Measurements from ENCODE around the gene TNFRSF25.
"Not testable (repeated sequence)": the region's sequence is repeated elsewhere in the genome, so short reads cannot be mapped to it uniquely, and the experiment has no call there.

TNFRSF25 gene

DNA sequence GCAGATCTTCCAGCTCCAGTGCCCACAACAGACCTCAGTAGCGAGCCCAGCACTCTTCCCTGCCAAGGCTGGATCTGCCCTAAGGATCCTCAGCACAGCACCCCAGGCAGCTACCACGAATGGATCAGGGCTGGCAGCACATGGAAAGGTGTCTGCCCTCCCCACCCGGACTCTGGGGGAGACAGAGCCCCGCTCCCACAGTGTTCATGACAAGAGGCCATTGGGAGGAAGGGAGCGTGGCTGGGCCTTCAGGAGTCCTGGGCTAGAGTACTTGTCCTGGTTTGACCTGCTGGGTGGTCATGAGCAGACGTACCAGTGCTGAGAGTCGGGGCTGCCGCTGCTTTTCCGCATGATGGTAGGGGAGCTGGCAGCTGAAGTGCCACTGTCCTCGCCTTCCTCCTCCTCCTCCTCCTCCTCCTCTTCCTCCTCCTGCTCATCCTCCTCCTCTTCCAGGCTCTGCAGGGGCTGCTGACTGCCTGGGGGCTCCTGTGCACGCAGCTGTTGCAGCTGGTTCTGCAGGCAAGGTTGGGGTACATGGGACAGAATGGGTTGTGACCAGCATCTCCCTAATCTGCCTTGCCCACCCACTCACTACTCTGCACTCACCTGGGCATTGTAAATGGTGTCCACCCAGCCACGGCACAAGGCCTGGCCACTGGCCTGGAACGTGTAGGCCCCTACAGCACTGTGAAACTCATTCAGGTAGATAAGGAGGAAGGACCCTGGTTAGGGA is 2.9 kb upstream of the TNFRSF25 start:
- no peak for DNase-seq (ENCODE audit: low read depth in 2 of 2)

DNA sequence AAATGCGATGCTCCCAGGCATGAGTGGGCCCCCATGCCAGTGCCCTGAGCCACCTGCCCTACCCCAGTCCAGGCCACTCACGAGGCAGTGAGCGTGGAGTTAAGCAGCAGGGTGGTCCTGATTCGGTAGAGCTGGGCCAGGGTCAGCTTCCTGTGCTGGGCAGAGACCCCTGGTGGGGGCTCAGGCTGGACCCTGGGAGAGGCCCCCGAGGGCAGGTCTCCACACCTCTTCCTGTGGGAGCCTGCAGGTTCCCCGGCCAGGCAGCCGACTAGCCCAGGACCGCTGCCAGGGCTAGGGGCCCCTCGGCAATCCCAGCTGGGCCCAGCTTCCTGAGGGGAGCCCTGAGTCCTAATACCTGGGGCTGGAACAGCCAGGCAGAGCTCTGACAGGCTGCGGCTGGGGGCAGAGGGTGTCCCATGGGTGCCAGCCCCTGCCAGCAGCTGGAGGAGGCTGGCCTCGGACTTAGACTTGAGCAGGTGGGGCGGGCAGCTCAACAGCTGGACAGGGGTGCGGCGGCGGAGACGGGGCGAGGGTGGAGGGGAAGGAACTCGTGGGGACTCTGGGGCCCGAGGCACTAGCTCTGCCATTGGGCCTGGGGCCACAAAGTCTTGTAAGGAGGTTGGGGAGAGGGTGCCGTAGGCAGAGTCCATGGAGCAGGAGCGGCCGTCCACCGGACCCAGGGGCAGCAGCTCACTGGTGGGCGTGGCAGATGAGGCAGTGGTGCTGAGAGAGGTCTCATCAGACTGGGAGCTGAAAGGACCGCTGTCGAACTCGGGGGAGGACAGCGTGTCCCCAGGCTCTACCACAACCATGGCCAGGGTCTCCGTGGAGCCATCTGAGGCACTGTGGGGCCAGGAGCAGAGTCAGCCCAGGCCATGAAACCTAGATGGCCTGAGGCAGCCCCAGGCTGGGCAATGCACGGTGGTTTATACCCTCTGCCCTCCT is 2.0 kb upstream of the TNFRSF25 start:
- DNase-seq (ENCODE audit: low read depth in 2 of 2), result no peak

DNA sequence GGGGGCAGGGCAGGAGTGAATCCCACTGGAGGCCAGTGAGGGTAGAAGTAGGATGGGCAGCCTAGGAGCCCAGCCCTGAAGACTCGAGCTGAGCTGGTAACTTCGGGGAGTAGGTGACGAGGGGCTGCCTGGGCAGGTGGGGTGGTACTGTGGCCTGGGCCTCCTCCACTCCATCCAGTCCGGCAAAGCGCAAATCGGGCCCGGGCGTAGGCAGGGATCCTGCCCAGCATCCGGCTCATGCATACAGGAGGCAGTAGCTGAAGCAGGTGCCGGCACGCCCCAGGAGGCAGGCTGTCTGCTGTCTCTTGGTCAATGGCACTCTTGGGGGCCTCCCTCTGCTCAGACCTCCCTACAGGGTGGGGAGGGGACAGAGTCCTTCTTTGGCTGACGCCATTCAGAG is 1.3 kb upstream of the TNFRSF25 start:
- DNase-seq (ENCODE audit: low read depth in 2 of 2), result no peak

DNA sequence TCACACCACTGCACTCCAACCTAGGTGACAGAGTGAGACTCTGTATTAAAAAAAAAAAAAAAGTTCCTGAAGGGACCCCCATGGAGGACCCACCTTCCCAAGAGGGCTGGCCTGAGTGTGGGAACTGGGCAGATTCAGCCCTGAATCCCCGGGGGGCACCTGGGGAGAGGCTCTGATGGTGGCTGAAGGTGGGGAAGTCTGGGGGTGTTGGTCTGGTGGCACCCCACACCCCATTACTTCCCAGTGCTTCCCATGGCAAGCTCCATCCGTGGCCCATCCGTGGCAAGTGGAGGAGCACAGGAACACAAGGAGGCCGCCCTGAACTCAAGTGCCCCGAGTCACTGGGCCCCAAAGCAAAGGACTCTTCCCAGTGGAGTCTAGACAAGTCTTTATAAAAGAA is 778 bp upstream of the TNFRSF25 start:
- no peak for DNase-seq (ENCODE audit: low read depth in 2 of 2)

DNA sequence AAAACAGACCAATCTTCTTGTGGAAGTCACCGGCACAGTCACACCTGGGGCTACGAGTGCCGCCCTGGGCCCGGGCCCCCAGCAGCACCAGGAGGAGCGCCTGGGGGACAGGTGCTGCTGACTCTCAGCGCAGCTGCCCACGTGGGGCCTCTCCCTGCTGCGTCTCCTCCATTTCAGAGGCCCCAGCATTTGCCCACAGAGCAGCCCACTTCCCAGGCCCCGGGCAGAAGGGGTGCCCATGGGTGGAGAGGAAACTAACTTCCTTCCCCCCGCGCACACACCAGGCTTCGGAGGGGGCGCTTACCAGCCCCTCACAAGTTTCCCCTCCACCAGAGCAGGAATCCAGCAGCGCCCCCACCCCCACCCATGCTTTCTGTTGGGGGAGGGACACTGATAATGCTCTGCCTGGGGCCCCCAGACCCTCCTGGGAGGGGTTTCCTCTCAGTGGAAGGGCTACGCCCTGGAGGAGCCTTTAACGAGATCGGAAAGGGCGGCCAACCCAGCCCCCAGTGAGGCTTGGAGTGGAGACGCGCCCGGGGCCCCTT is 440 bp downstream of the TNFRSF25 start:
- DNase-seq (ENCODE audit: low read depth in 2 of 2), result no peak

DNA sequence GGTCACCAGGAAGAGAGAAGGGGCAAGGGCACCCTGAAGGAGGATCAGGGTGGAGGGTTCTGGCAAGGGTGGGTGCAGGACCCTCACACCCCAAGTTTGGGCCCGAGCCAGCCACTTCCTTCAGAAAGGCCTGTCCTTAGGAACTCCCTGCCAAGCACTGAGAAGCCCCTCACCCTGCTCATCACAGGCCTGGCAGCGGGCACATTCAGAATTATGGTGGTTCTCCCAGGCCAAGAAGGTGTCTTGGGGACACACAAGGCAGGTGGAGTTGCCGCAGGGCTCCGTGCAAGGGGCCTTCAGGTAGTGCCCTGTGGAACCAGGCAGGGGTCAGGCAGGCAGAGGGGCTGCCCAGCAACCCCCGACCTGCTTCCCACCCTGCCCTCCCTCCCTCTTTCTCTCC is 1.1 kb downstream of the TNFRSF25 start:
- no peak for DNase-seq (ENCODE audit: low read depth in 2 of 2)

DNA sequence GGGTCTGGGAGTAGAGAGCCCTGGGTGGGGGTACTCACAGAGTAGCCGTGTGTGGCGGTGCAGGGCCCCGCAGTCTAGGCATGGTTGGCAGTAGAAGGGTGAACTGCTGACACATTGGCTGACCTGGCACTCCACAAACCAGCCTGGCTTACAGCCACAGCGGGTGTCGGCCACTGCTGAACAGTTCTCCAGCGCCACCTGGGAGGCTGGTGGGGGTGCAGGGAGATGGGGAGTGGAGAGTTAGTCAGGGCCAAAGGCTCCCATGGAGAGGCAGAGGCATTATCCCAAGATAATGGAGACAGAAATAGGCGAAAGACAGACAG is 1.5 kb downstream of the TNFRSF25 start:
- DNase-seq (ENCODE audit: low read depth in 2 of 2), result peak in 1 of 2 experiments; percentile 58

DNA sequence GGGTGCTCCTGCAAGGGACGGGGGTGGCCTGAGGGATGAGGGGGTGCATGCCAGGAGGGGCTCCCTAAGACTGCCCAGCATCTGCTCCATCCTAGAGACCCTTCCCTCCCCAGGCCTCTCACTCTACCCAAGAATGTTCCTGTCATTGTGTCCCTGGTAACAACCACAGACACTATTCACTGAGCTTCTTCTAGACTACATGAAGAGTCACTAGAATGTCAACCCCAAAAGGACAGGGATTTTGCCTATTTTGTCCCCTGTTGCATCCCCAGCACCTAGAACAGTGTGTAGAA is 2.9 kb downstream of the TNFRSF25 start:
- DNase-seq (ENCODE audit: low read depth in 2 of 2), result no peak

DNA sequence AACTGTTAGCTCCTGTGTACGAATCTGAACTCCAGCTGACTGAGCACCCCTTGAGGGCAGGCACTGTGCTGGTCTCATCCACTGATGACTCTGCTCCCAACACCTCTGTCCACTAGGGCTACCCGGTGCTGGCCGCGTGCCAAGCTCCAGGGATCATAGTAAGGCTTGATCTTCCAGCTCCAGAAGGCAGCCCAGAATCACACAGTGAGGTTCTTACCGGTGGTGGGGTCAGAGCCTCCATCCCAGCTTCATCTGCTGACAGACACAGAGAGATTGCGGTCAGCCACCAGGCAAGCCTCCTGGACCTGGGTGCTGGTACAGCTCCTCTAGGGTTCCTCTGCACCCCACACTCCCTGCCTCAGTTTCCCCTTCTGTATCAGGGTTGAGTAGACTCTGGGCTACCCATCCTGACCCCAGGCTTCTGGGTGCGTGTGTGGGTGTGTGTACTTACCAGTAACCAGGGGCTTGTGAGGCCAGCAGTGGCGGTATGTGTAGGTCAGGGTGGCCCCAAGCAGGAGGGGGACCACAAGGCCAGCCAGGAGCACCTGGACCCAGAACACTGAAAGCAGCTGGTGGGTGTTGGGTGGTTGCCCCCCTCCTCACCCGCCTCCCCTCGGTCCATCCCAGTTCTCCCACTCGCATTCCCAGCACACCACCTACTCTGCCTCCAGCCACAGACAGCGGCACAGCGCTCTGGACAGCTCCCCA is 3.4 kb downstream of the TNFRSF25 start:
- no peak for DNase-seq (ENCODE audit: low read depth in 2 of 2)

DNA sequence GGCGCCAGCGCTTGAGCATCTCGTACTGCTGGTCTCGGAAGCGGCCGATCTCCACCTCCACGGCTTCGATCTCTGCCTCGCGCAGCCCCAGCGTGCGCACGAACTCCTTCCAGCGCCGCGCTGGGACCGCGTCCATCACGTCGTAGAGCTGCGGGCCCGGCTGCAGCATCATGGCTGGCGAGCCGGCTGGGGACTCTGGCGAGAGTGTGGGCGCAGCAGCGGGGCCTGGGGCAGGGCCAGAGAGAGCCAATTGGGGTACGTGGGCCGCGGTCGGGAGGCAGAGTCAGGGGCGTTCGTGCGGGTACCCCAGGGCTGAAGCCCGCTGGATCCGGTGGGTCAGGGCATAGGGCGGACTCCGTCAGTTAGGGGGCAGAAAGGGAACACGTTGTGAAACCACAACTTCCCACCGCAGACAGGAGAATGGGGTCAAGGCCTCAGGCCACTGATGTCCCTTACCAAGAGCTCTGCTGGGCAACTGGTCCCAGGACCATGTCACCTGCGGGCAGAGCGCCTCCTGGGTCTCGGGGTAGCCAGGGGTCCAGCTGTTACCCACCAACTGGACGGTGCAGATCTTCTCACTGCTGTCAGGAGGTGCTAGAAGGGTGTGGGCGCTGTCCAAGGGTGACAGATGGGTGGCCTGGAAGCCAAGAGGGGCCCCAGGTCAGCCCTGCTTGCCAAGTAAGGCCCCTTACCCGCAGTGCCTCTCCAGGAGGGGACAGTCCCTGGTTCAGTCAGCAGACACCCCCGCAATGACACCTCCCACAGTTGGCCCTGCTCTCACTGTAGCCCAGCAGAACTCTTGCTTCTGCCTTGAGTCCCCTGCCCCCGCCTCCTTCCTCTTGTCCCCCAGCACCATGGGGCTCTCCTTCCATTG is 4.2 kb downstream of the TNFRSF25 start:
- no peak for DNase-seq (ENCODE audit: low read depth in 2 of 2)

DNA sequence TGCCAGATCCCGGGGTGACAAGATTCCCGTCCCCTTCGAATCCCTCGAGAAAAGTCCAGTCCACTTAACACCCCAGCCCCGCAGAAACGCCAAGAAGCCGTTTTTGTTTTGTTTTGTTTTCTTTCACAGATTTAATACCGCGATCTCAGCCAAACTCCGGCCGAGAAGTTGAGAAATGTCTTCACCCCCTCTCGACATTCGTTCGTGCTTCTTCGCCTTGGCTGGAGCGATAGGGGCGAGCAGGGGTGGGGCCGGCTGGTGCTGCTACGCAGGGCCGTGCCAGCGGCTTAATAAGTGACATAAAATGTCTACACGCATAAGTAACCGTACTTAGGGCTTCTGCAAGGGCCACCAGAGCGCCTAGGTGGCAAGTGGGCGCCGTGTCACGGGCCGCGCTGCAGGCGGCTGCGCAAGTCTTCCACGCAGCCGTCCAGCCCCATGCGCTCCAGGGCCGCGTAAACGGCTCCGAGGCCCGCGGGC is 4.9 kb downstream of the TNFRSF25 start:
- DNase-seq (ENCODE audit: low read depth in 2 of 2), result no peak

DNA sequence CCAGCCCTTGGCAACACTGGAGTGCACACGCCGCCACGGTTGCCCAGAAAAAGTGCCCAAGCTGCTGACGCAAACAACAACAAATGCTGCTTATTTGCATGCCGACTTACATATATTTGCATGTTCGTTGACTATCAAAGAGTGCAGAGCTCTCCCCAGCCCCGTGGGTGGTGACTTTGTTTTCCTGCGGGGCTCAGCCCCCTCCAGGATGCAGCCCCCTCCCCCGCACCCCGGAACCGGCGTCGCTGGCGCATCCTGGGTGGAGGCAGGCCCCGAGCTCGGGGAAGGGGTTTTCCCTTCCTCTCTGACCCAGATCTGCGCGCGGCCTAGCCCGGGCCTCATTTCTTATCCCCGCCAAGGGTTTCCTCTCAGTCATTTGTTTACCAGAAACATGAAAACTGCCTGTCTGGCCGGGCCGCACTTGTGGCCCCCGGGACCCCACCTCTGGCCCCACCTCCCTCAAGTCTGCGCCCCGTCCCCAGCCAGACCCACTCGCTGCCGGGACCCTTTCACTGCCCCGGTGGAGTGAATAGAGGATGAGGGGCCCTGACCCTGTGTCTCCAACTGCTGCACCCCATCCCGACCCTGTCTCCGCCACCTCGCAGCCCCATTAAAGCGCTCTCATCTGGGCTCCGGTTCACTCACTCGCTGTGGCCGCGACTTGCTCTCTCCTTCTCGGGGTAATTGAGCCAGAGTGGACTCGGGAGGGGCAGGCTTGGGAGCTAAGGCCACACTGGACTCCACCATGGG is 5.5 kb downstream of the TNFRSF25 start:
- peak; percentile 68 to 79 for DNase-seq (ENCODE audit: low read depth in 2 of 2)

DNA sequence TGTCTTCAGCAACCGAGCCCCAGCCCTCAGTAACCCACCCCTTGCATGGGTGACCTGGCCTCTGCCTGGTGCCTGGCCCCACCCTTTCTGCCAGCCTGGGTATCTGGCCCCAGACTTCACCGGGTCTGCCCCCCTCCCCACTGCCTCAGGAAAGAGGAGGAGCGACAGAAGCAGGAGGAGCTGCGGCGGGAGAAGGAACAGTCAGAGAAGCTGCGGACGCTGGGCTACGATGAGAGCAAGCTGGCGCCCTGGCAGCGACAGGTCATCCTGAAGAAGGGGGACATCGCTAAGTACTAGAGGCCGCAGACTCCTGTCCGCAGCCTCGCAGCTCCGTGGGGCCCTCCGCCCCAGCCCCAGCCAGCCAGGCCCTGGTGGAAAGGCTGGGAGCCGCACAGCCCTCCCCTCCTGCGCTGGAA is 6.1 kb downstream of the TNFRSF25 start:
- DNase-seq (ENCODE audit: low read depth in 2 of 2), result no peak

DNA sequence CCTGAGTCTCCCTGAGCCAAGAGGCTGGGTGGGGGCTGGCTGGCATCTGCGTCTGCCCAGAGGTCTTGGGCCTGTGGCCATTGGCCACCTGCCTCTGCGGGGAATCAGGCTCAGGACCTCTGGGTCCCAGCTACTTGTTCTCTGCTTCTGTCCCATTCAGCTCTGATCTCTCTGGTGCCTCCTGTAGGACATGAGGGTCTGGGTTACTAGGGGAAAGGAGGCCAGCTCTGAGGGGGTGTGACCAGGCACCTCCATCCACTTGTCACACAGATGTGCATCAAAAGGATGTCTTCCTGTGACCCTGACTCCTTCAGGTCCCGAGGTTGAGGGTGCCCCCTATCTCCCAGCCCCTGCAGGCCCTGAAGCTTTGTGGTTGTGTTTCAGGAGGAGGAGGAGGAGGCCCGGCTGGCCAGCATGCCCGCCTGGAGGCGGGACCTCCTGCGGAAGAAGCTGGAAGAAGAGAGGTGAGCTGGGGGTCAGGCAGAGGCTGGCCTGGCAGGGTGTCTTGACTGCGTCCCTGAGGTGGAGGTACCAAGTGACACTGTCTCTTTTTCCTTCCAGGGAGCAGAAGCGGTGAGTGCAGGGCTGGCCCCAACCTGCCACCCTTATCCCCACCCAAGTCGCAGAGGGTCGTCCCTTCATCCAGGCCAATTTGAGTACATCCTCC is 9.0 kb downstream of the TNFRSF25 start:
- no peak for DNase-seq (ENCODE audit: low read depth in 2 of 2)

DNA sequence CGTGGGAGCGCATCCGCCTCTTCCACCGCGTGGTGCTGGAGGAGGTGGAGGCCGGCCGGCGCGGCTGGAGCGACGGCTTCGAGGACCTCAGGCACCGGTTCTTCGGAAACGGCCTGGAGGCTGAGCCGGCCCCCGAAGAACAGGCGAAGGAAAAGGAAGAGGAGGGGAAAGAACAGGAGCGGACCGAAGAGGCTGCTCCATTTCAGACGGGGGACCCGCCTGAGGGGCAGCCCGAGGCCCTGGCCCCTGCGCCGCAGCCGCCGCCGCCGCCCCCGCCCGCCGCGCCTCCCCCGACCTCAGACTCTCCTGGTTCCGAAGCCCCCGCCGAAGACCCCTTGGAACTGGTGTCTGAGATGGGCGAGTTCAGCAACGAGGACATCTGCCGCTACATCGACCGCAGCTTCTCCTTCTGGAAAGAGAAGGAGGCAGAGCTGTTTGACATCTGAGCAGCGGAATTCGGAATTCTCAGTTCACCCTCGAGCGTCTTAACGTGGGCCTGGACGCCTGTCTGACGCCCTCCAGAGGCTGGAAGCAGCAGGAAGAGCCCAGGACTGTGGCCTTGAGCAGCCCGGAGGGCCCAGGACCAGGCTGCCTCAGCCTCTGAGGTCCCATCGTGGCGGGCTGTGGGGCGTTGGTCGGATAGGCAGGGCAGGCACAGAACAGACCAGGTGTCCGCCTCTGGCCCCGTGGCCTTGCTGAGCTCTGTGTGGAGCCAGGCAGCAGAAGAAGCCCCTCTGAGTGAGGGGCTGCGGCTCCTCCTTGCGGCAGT is 10.0 kb downstream of the TNFRSF25 start:
- not testable (repeated sequence) for DNase-seq (ENCODE audit: low read depth in 2 of 2)

DNA sequence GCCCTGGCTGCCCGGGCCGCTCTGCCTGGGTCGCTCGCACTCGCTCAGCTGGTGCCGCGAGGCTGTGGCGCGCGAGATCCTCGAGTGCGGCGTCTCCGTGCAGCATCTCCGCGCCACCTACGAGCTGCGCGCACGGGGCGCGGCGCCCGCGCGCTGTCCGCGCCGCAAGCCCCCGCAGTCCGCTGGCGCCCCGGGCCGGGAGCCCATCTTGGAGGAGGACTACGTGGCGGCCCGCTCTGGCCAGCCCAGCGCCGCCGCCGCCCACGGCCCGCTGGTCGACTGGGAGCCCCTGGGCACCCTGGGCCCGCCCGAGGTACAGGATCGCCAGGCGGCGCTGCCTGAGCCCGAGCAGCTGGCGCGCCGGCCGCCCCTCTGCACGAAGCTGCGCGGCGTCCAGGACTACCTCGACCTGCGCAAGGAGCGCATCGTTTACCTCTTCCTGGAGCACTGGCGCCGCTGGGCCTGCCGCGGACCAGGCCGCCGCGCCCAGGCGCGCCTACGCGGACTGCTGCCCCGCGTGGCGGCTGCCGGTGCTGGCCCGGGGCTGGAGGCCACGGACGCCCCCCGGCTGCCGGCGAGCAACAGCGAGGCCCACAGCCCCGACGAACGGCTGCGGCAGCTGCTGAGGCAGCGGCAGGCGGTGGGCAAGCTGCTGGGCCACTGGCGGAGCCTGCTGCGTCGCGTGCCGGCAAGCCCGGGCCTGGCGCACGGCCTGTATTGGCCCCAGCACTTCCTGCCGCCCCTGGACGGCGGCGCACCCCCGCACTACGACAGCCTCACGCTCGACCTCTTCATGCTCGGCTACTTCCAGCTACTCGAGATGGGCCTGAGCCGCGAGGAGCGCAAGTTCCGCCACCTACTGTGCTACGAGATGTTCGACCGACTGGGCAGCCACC is 10.9 kb downstream of the TNFRSF25 start:
- DNase-seq (ENCODE audit: low read depth in 2 of 2), result no peak

DNA sequence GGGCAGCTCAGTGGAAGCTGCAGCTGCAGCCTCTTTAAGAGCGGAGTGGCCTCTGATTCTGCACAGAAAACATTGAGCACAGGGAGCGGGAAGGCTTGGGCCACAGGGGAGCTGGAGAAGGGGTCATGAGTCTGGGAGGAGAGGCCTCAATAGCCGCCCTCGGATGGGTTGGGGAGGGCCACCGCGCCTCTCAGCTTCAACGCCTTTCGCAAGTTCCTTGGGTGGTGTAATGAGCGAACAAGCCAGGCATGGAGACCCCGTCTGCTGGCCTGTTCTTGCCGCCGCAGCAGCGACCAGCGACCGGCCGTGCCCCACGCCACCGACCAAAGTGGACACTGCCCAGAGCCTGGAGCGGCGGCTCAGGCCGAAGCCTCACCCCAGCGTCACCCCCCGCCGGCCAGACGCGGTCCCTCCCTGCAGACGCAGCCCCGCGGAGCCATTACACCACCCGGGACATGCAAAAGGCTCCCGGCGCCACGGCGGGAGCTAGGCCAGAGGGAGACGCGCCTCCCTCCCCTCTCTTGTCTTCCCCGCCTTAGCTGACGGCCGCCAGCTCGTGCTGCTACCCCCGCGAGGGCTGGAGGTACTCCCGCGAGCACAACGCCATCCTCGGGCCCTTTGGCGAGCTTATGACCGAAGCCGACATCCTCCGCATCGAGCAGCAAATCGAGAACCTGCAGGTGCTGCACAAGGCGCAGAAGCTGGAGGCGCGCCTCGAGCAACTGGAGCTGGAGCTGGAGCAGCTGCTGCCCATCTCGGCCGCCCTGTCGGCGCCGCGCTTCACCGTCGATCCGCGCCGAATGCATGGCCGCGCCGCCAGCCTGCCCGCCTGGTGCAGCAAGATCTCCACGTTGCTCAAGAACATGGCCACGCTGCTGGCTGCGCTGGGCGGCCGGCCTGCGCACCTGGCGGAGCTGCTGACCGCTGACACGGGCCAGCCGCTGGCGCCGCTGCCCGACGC is 11.8 kb downstream of the TNFRSF25 start:
- DNase-seq (ENCODE audit: low read depth in 2 of 2), result not testable (repeated sequence)

Measured in stimulated activated CD4-positive, alpha-beta T cell treated with anti-CD3 and anti-CD28 coated beads, Interleukin-12 subunit alpha, Interleukin-12 subunit beta, amount 100 ng/mL, for 24 hours (primary cell).